CD4-positive, CD25-positive, alpha-beta regulatory T cell (primary cell): ENCODE results near the gene IMP4. TPM values are rescaled to one million over a fixed set of nuclear protein-coding genes. Genes with fewer than 3 reads are reported as not detected.
A peak's percentile ranks its signal among the peaks of the same experiment; 100 is the strongest.

Experiments
- ATAC-seq, 2 donors: fragments of 150-1000 bp; cut with Tn5 transposase; one replicate each; pipeline ENCODE4 v1.10.0; 2021; ENCODE audit warnings: low read depth in 2 of 2, moderate number of reproducible peaks in 2 of 2, moderate library complexity in 1 of 2
- DNase-seq, 3 donors: peaks; one replicate each; pipeline versions ENCODE4 v3.0.0 to v3.0.0-alpha.2; 2012 to 2022; ENCODE audit warnings: mixed read lengths in 1 of 3
- H3K27ac ChIP-seq: one replicate; pipeline ENCODE4 v1.7.0; 2013; ENCODE audit warnings: mild to moderate bottlenecking, low read length; ENCODE audit not compliant: insufficient read depth, poor library complexity, severe bottlenecking
- H3K27me3 ChIP-seq: one replicate; pipeline ENCODE4 v1.7.0; 2013; ENCODE audit warnings: low read length; ENCODE audit not compliant: control insufficient read depth, insufficient read depth
- H3K36me3 ChIP-seq: one replicate; pipeline ENCODE4 v1.7.0; 2013; ENCODE audit warnings: mild to moderate bottlenecking, low read length, moderate library complexity; ENCODE audit not compliant: control insufficient read depth, insufficient read depth
- H3K4me1 ChIP-seq: 2 replicates; pipeline ENCODE4 v1.7.0; 2013; ENCODE audit warnings: mild to moderate bottlenecking, low read length; ENCODE audit not compliant: insufficient read depth, control insufficient read depth, poor library complexity, severe bottlenecking
- H3K4me3 ChIP-seq: one replicate; pipeline ENCODE4 v1.7.0; 2013; ENCODE audit warnings: low read depth, mild to moderate bottlenecking, low read length, moderate library complexity
- H3K9me3 ChIP-seq, 2 experiments: 1 replicate in 1 of 2; 2 replicates in 1 of 2; pipeline ENCODE4 v1.7.0; 2013; ENCODE audit warnings: low read length in 2 of 2, mild to moderate bottlenecking in 1 of 2, moderate library complexity in 1 of 2; ENCODE audit not compliant: control insufficient read depth in 2 of 2
- H3K27ac Mint-ChIP-seq, 3 donors: one replicate each; pipeline ENCODE4 v1.8.0; 2020 to 2022; ENCODE audit warnings: mild to moderate bottlenecking in 3 of 3, mixed read lengths in 3 of 3, moderate library complexity in 2 of 3
- H3K27me3 Mint-ChIP-seq: one replicate; pipeline ENCODE4 v1.8.0; 2022; ENCODE audit warnings: mild to moderate bottlenecking, mixed read lengths
- H3K36me3 Mint-ChIP-seq: one replicate; pipeline ENCODE4 v1.8.0; 2020; ENCODE audit warnings: mixed read lengths
- H3K4me1 Mint-ChIP-seq, 4 donors: one replicate each; pipeline ENCODE4 v1.8.0; 2020 to 2022; ENCODE audit warnings: mixed read lengths in 4 of 4, mild to moderate bottlenecking in 1 of 4
- H3K4me3 Mint-ChIP-seq, 4 donors: one replicate each; pipeline ENCODE4 v1.8.0; 2020 to 2022; ENCODE audit warnings: mild to moderate bottlenecking in 4 of 4, mixed read lengths in 4 of 4, moderate library complexity in 3 of 4
- H3K9me3 Mint-ChIP-seq, 7 donors: one replicate each; pipeline ENCODE4 v1.8.0; 2020 to 2022; ENCODE audit warnings: mixed read lengths in 7 of 7, mild to moderate bottlenecking in 3 of 7, moderate library complexity in 2 of 7
- polyA plus RNA-seq, 4 donors: library from polyadenylated mRNA; unstranded; fragments of 300-500 nt; fragmentation: Illumina TruSeq; gene quantifications; one replicate each; pipeline ENCODE4 v1.2.3, GENCODE V29; 2021
- total RNA-seq: library from RNA; stranded (reverse); gene quantifications from one replicate; pipeline ENCODE4 v1.2.3, GENCODE V29; 2022

The IMP4 gene
- total and polyA plus RNA-seq, 5 donors from 2014 or later = 72.4 to 111 (median 73.5) TPM

DNA sequence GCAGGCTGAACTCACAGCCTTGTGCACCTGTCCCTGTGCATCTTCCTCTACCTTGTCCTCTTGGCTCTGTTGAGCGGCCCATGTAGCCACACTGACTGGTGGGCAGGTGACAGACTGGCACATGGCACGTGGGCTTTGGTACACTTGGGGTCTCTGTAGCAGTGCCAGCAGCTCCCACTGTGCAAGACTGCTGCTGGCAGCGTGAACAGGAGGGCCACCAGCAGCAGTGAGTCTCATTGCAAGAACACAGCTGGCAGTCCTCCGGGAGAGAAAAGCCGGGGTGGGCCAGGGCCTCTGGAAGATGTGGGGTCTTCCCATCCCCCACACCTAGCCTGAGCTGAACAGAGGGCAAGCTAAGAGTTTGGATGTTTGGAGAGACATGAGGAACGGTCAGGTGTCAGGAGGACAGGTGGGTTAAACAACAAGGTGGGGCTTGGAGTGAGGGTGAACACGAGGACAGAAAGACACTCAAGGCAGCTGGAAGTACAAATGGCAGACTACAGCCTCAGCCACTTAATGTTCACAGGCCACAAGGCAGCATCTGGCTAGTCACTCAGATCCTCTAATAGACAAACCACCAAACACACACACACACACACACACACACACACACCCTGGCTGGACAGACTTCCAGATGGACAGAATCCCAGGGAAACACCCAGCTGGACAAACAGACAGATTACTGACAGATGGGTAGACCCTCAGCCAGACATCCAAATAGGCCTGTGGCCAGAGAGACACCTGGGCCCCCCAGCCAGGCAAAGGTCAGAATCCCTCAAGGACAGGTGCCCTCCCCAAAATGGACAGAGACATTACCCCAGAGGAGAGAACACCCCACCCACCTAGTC, 10.8 kb downstream of the IMP4 start:
- peaks cover 0 to 20% (median 7%) of the 10 kb centered on the region in 4 donors for H3K4me1 Mint-ChIP-seq
- H3K27me3 Mint-ChIP-seq = no peaks in the 10 kb centered on the region
- H3K36me3 Mint-ChIP-seq = peaks cover under 1% of the 10 kb centered on the region
- ATAC-seq (no peak), DNase-seq (no peak)
- peak overlapping the region in 1 of 3 donors; percentile 44 for H3K27ac Mint-ChIP-seq
- peaks cover 14% of the 10 kb centered on the region for H3K4me1 ChIP-seq
- no peak overlapping the region for H3K4me3 ChIP-seq
- peak overlapping the region; percentile 66 to 88 (median 85) for H3K4me3 Mint-ChIP-seq
- no peaks in the 10 kb centered on the region for H3K36me3 ChIP-seq
- no peaks in the 10 kb centered on the region for H3K27me3 ChIP-seq
- no peaks in the 10 kb centered on the region for H3K9me3 Mint-ChIP-seq
- no peak overlapping the region for H3K27ac ChIP-seq
- H3K9me3 ChIP-seq = no peaks in the 10 kb centered on the region

DNA sequence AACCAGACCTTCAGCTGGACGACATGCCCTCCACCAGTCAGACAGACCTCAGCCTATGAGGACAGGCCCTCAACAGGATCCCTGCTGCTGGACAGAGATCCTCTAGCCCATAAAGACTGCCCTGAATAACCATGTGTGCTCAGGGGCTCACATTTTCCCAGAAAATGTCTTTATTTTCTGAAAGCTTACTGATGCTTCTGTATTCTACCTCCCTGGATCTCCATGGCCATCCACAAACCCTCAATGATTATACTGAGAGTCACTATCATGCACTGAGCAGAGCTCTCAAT, 11.4 kb downstream of the IMP4 start:
- peak overlapping the region in 1 of 3 donors; percentile 44 for H3K27ac Mint-ChIP-seq
- H3K9me3 Mint-ChIP-seq = no peaks in the 10 kb centered on the region
- H3K27me3 Mint-ChIP-seq = no peaks in the 10 kb centered on the region
- Histone ChIP-seq H3K9me3 (no peaks in the 10 kb centered on the region), H3K27ac (no peak overlapping the region), H3K36me3 (no peaks in the 10 kb centered on the region), H3K4me1 (peaks cover 14% of the 10 kb centered on the region), H3K27me3 (no peaks in the 10 kb centered on the region), H3K4me3 (no peak overlapping the region)
- peaks cover 0 to 20% (median 7%) of the 10 kb centered on the region in 4 donors for H3K4me1 Mint-ChIP-seq
- peak overlapping the region; percentile 54 to 88 (median 85) for H3K4me3 Mint-ChIP-seq
- no peaks in the 10 kb centered on the region for H3K36me3 Mint-ChIP-seq
- ATAC-seq (no peak), DNase-seq (no peak)

DNA sequence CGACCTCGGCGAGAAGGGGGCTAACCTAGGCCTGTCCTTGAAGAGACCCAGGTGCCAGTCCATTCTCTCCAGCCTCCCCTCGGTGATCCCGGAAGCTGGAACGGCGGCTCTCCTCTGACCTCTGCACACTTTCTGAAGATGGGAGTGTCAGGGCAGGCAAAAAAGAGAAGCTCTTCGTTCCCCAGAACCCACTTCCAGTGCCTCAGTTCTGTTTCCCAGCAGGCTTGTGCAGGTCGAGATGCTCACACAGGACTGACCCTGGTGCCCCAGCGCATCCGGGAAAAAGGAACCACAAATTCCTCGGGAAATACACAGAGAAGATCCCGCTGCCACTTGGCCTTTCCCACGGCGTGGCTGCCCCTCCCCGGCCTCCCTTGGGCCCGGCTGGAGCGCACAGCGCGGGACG, 12.5 kb downstream of the IMP4 start:
- H3K4me3 ChIP-seq = no peak overlapping the region
- H3K9me3 ChIP-seq = no peaks in the 10 kb centered on the region
- H3K4me1 ChIP-seq = peaks cover 14% of the 10 kb centered on the region
- H3K27me3 ChIP-seq = no peaks in the 10 kb centered on the region
- no peaks in the 10 kb centered on the region for H3K36me3 ChIP-seq
- DNase-seq (no peak), ATAC-seq (no peak)
- H3K9me3 Mint-ChIP-seq = no peaks in the 10 kb centered on the region
- H3K27ac ChIP-seq = no peak overlapping the region
- H3K36me3 Mint-ChIP-seq = peaks cover 4% of the 10 kb centered on the region
- H3K27me3 Mint-ChIP-seq = peaks cover 6% of the 10 kb centered on the region
- H3K4me1 Mint-ChIP-seq = peaks cover 0 to 20% (median 9%) of the 10 kb centered on the region in 4 donors
- peak overlapping the region; percentile 84 to 88 (median 86) for H3K4me3 Mint-ChIP-seq
- peak overlapping the region in 2 of 3 donors; percentile 37 to 44 for H3K27ac Mint-ChIP-seq

DNA sequence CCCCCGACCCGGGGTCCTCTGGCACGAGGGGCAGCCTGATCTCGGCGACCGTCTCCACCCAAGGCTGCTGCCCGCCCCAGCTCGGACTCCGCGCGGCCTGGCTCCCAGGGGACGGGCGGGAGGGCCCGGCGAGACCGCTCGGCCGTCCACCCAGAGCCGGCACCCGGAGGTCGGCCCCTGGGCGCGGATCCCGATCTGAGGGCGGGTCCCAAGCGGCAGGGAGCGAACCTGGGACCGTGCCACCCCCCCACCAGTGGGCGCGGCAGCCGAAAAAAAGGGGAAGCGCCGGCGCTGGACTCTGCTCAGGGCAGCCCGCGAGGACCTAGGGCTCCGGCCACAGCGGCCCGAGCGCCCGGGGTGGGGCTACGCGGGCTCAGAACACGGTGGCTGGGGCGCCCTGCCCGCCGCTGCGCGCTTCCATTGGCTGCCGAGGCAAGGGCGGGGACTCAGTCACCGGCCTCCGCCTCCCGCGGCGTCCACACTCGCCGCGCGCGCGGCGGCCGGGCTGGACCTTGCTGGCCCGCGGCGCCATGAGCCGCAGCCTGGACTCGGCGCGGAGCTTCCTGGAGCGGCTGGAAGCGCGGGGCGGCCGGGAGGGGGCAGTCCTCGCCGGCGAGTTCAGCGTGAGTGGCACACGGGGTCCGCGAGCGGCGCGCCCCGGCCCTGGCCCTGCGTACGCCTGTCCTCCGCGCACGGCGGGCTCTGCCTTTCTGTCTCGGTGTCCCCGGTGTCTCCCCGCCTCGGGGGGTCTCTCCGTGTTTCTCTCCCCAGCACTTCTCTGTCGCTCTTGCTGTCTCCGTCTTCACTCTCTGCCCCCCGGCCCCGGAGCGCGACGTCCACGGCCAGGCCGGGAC, 13.1 kb downstream of the IMP4 start, which contains the start of gene PTPN18:
Gene PTPN18 (plus strand): TSS at position 479 of the 854 bp plus-strand sequence. CDS start 52 bp downstream, at position 531.
- Histone ChIP-seq H3K27me3 (no peaks in the 10 kb centered on the region), H3K9me3 (no peaks in the 10 kb centered on the region), H3K4me1 (peaks cover 14% of the 10 kb centered on the region), H3K27ac (peak within 1 kb of the TSS; percentile 14), H3K36me3 (no peaks in the 10 kb centered on the region), H3K4me3 (peak within 1 kb of the TSS; percentile 37)
- Mint-ChIP-seq H3K36me3 (peaks cover 7% of the 10 kb centered on the region), H3K4me1 (peaks cover 0 to 20% (median 9%) of the 10 kb centered on the region in 4 donors), H3K4me3 (peak within 1 kb of the TSS; percentile 84 to 90 (median 89)), H3K27ac (peak within 1 kb of the TSS; percentile 44 to 80 (median 46)), H3K27me3 (peaks cover 6% of the 10 kb centered on the region), H3K9me3 (peaks cover 0 to 1% (median 0%) of the 10 kb centered on the region in 7 donors)
- DNase-seq (peak; percentile 54 to 59 (median 57)), ATAC-seq (peak; percentile 85)

DNA sequence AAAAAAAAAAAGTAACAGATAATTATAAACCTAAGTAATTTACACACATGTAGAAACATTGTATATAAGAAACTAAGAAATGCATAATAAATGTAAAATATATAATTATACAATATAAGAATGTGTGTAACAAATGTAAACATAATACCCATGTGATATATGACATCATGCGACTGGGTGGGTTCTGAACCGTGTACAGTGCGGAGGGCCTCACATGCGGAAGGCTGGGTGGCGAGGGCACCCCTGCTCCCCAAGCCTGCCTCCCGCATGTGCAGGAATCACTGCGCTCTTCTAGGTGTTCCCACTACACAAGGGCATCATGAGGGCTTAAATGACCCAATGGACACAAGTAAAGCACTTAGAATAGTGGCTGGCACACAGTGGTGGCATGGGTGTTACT, 15.2 kb downstream of the IMP4 start:
- Histone ChIP-seq H3K27ac (no peak overlapping the region), H3K4me3 (no peak overlapping the region), H3K9me3 (no peaks in the 10 kb centered on the region), H3K27me3 (no peaks in the 10 kb centered on the region), H3K4me1 (peaks cover 14% of the 10 kb centered on the region), H3K36me3 (no peaks in the 10 kb centered on the region)
- peak overlapping the region in 2 of 4 donors; percentile 48 to 52 for H3K4me3 Mint-ChIP-seq
- no peak for DNase-seq
- H3K9me3 Mint-ChIP-seq = peaks cover 0 to 1% (median 0%) of the 10 kb centered on the region in 7 donors
- ATAC-seq = no peak
- H3K27ac Mint-ChIP-seq = no peak overlapping the region
- peaks cover 6% of the 10 kb centered on the region for H3K27me3 Mint-ChIP-seq
- peaks cover 0 to 20% (median 9%) of the 10 kb centered on the region in 4 donors for H3K4me1 Mint-ChIP-seq
- H3K36me3 Mint-ChIP-seq = peaks cover 7% of the 10 kb centered on the region

DNA sequence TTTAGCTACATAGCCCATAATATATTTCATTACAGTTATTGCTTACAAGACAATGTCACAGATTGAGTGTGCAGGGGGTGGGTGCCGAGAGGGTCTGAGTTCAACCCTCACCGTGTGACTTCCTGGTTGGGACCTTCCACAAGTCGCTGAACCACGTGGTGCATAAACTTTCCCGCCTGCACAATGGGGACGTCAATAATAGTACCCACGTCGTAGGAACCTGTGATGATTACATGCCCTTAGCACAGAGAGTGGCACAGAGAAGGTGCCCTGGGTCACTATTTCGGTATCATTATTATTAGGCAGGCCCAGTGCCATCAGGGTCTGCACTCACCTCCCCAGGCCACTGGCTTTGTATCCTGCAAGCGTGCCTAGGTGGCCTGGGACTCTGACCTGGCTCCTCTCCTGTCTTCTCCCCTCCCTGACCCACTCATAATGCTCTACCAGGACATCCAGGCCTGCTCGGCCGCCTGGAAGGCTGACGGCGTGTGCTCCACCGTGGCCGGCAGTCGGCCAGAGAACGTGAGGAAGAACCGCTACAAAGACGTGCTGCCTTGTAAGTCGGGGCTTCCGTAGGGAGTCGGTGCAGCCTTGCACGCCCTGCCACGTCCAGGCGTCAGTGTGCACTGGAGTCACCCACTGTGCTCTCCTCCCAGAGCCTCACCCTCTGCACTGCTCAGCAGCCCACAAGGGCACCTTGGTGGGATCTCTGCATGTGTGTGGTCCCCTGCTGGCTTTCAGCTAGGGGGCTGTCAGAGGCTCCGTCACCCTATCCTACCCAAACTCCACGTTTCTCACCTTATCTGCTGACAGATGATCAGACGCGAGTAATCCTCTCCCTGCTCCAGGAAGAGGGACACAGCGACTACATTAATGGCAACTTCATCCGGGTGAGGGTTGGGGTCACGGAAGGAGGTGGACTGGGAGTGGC, 16.0 kb downstream of the IMP4 start:
- no peak overlapping the region for H3K27ac ChIP-seq
- H3K9me3 ChIP-seq = no peaks in the 10 kb centered on the region
- no peak overlapping the region for H3K4me3 ChIP-seq
- peaks cover 14% of the 10 kb centered on the region for H3K4me1 ChIP-seq
- DNase-seq (no peak), ATAC-seq (no peak)
- no peaks in the 10 kb centered on the region for H3K27me3 ChIP-seq
- Mint-ChIP-seq H3K9me3 (peaks cover 0 to 1% (median 0%) of the 10 kb centered on the region in 7 donors), H3K27me3 (peaks cover 7% of the 10 kb centered on the region), H3K4me1 (peaks cover 0 to 20% (median 9%) of the 10 kb centered on the region in 4 donors), H3K36me3 (peaks cover 7% of the 10 kb centered on the region), H3K27ac (no peak overlapping the region), H3K4me3 (peak overlapping the region in 1 of 4 donors; percentile 52)
- no peaks in the 10 kb centered on the region for H3K36me3 ChIP-seq

DNA sequence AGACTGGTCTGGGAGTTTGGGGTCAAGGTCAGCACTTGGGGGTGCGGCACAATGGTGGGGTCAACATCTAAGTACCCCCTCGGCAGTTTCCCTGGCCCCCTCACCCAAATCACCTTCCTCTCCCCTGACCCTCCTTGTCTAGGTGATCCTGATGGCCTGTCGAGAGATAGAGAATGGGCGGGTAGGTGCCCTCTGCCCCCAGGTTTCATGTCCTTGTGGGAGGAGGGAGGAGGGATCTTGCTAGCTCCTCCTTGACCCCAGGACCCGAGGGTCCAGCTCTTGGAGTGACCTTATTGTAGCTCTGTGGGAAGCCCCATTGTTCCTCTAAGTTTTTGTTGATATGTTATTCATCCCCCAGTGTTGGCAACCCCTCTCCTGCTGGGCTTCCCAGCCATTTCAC, 16.8 kb downstream of the IMP4 start:
- H3K4me1 Mint-ChIP-seq = peaks cover 0 to 16% (median 8%) of the 10 kb centered on the region in 4 donors
- Histone ChIP-seq H3K9me3 (no peaks in the 10 kb centered on the region), H3K4me3 (no peak overlapping the region), H3K27ac (no peak overlapping the region), H3K4me1 (peaks cover 14% of the 10 kb centered on the region), H3K36me3 (no peaks in the 10 kb centered on the region), H3K27me3 (no peaks in the 10 kb centered on the region)
- peaks cover 10% of the 10 kb centered on the region for H3K27me3 Mint-ChIP-seq
- ATAC-seq (no peak), DNase-seq (no peak)
- peaks cover 7% of the 10 kb centered on the region for H3K36me3 Mint-ChIP-seq
- H3K9me3 Mint-ChIP-seq = peaks cover 0 to 1% (median 0%) of the 10 kb centered on the region in 7 donors
- no peak overlapping the region for H3K27ac Mint-ChIP-seq
- peak overlapping the region in 2 of 4 donors; percentile 26 to 64 for H3K4me3 Mint-ChIP-seq
